Mesenchymal stem cell (in vitro differentiated cells and primary cell): ENCODE results near the gene HTT-AS.

ENCODE experiments used
- DNase-seq: peaks from one replicate; pipeline ENCODE4 v3.0.0-alpha.2; 2013
- H2AFZ ChIP-seq: one replicate; pipeline ENCODE4 v1.6.1; 2013; ENCODE audit warnings: low read depth, mild to moderate bottlenecking, control low read depth, inconsistent platforms, low read length, moderate library complexity
- H2AK5ac ChIP-seq: 2 replicates; pipeline ENCODE4 v1.6.1; 2013; ENCODE audit warnings: low read length, moderate library complexity, mild to moderate bottlenecking, inconsistent platforms; ENCODE audit not compliant: severe bottlenecking
- H2BK120ac ChIP-seq: one replicate; pipeline ENCODE4 v1.6.1; 2013; ENCODE audit warnings: low read depth, mild to moderate bottlenecking, inconsistent platforms, low read length, moderate library complexity
- H2BK12ac ChIP-seq, 2 experiments: one replicate each; pipeline ENCODE4 v1.6.1; 2013; ENCODE audit warnings: inconsistent platforms in 2 of 2, low read length in 2 of 2, mild to moderate bottlenecking in 2 of 2, moderate library complexity in 2 of 2, control low read depth in 1 of 2
- H2BK15ac ChIP-seq: one replicate; pipeline ENCODE4 v1.6.1; 2013; ENCODE audit warnings: mild to moderate bottlenecking, low read depth, inconsistent platforms; ENCODE audit not compliant: poor library complexity, severe bottlenecking
- H2BK5ac ChIP-seq: 2 replicates; pipeline ENCODE4 v1.6.1; 2013; ENCODE audit warnings: low read depth, mild to moderate bottlenecking, low read length, control low read depth, inconsistent platforms; ENCODE audit not compliant: poor library complexity, severe bottlenecking
- H3K14ac ChIP-seq, 2 experiments: one replicate each; pipeline ENCODE4 v1.6.1; 2013; ENCODE audit warnings: inconsistent platforms in 2 of 2, low read length in 2 of 2, control low read depth in 1 of 2, mild to moderate bottlenecking in 1 of 2, moderate library complexity in 1 of 2
- H3K18ac ChIP-seq, 2 experiments: one replicate each; pipeline ENCODE4 v1.6.1; 2013; ENCODE audit warnings: inconsistent platforms in 2 of 2, low read length in 2 of 2, control low read depth in 1 of 2, low read depth in 1 of 2, mild to moderate bottlenecking in 1 of 2
- H3K23ac ChIP-seq, 2 experiments: one replicate each; pipeline ENCODE4 v1.6.1; 2013; ENCODE audit warnings: inconsistent platforms in 2 of 2, low read length in 2 of 2, mild to moderate bottlenecking in 2 of 2, moderate library complexity in 2 of 2, control low read depth in 1 of 2
- H3K27ac ChIP-seq: 2 replicates; pipeline ENCODE4 v1.5.1; 2013; ENCODE audit warnings: mild to moderate bottlenecking, moderate library complexity, low read length, control low read depth, inconsistent platforms; ENCODE audit not compliant: poor library complexity, severe bottlenecking
- H3K27me3 ChIP-seq, 2 experiments: 2 replicates each; pipeline versions ENCODE4 v1.6.1 to v1.7.0; 2013; ENCODE audit warnings: low read length in 2 of 2, mild to moderate bottlenecking in 2 of 2, moderate library complexity in 2 of 2, control low read depth in 1 of 2, inconsistent platforms in 1 of 2; ENCODE audit not compliant: control insufficient read depth in 1 of 2, insufficient read depth in 1 of 2
- H3K36me3 ChIP-seq, 2 experiments: 2 replicates each; pipeline versions ENCODE4 v1.6.1 to v1.7.0; 2013; ENCODE audit warnings: low read length in 2 of 2, control low read depth in 1 of 2, inconsistent platforms in 1 of 2, low read depth in 1 of 2, mild to moderate bottlenecking in 1 of 2; ENCODE audit not compliant: insufficient read depth in 2 of 2, control insufficient read depth in 1 of 2
- H3K4ac ChIP-seq, 2 experiments: one replicate each; pipeline ENCODE4 v1.6.1; 2013; ENCODE audit warnings: inconsistent platforms in 2 of 2, low read length in 2 of 2, mild to moderate bottlenecking in 2 of 2, moderate library complexity in 2 of 2, control low read depth in 1 of 2, low read depth in 1 of 2
- H3K4me1 ChIP-seq: 2 replicates; pipeline ENCODE4 v1.6.1; 2013; ENCODE audit warnings: low read depth, low read length, control low read depth; ENCODE audit not compliant: control insufficient read depth, insufficient read depth
- H3K4me2 ChIP-seq: 2 replicates; pipeline ENCODE4 v1.6.1; 2013; ENCODE audit warnings: low read length, mild to moderate bottlenecking, inconsistent platforms; ENCODE audit not compliant: poor library complexity, severe bottlenecking
- H3K4me3 ChIP-seq, 2 experiments: 2 replicates each; pipeline versions ENCODE4 v1.5.1 to v1.7.0; 2013; ENCODE audit warnings: low read length in 2 of 2, mild to moderate bottlenecking in 2 of 2, control low read depth in 1 of 2, low read depth in 1 of 2; ENCODE audit not compliant: insufficient read depth in 1 of 2
- H3K79me1 ChIP-seq: replicated peaks from 2 replicates; pipeline ENCODE4 v1.6.1; 2013; ENCODE audit warnings: mild to moderate bottlenecking, control low read depth, low read length, inconsistent platforms; ENCODE audit not compliant: poor library complexity, severe bottlenecking
- H3K9ac ChIP-seq: 2 replicates; pipeline ENCODE4 v1.7.0; 2013; ENCODE audit warnings: mild to moderate bottlenecking, low read length, moderate library complexity
- H3K9me3 ChIP-seq: 2 replicates; pipeline ENCODE4 v1.7.0; 2013; ENCODE audit warnings: mild to moderate bottlenecking, low read length; ENCODE audit not compliant: control insufficient read depth
- H4K8ac ChIP-seq: one replicate; pipeline ENCODE4 v1.6.1; 2013; ENCODE audit warnings: inconsistent platforms, mild to moderate bottlenecking, low read length, moderate library complexity
- H4K91ac ChIP-seq: one replicate; pipeline ENCODE4 v1.6.1; 2013; ENCODE audit warnings: mild to moderate bottlenecking, low read length, inconsistent platforms
- WGBS: methylation state at CpG from one replicate; pipeline ENCODE4 v1.1.7; 2013; ENCODE audit warnings: mixed read lengths; 5-methylcytosine and 5-hydroxymethylcytosine counted together

The HTT-AS gene

DNA sequence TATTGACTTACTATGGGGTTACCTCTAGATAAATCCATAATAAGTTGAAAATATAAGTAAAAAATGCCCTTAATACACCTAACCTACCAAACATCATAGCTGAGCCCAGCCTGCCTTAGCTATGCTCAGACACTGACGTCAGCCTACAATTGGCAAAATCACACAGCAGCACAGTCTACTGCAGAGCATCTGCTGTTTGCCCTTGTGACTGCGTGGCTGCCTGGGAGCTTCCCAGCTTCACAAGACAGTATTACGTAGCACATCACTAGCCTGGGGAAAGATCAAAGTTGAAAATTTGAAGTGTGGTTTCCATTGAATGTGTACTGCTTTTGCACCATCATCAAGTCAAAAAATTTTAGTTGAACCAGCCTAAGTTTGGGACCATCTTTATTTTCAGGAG lies 8.8 kb downstream of the HTT-AS start:
- Histone ChIP-seq H2BK12ac (no peak overlapping the region), H2BK15ac (no peak overlapping the region), H3K4ac (no peak overlapping the region), H3K27ac (no peak overlapping the region), H3K4me1 (no peaks in the 10 kb centered on the region), H4K91ac (no peak overlapping the region), H3K9ac (no peak overlapping the region), H3K23ac (no peak overlapping the region), H3K27me3 (peaks cover 0 to 12% of the 10 kb centered on the region in 2 experiments), H2AK5ac (no peak overlapping the region), H2AFZ (no peak overlapping the region), H4K8ac (no peak overlapping the region), H2BK120ac (no peak overlapping the region), H3K9me3 (no peaks in the 10 kb centered on the region), H3K4me2 (no peak overlapping the region), H3K14ac (no peak overlapping the region), H3K18ac (no peak overlapping the region), H2BK5ac (no peak overlapping the region), H3K79me1 (no peaks in the 10 kb centered on the region), H3K36me3 (no peaks in the 10 kb centered on the region), H3K4me3 (no peak overlapping the region)
- 100% methylated on average over 3 of the region's 3 CpGs for WGBS
- DNase-seq: no peak

DNA sequence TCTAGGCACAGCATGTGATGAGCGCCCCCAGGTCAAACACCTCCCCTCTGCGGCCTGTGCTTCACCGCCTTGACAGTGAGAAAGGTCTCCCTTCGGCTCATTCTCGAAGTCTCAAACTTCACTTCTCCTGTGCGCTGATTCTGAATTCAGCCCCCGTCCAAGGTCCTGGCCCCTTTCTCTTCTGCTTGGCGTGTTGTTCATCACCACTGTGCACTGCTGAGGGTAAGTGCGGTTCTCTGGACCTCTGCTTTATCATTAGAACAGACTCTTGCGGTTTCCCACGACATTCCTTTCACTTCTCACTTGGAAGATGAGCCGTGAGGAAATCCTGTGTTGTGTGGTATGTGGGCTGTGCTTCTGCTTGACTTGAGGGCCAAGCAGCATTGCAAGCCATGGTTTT lies 11.9 kb downstream of the HTT-AS start:
- peak; percentile 81 for DNase-seq
- H2BK120ac ChIP-seq: no peak overlapping the region
- no peaks in the 10 kb centered on the region for H3K9me3 ChIP-seq
- H3K14ac ChIP-seq: no peak overlapping the region
- H2BK12ac ChIP-seq: no peak overlapping the region
- peak overlapping the region; percentile 62 for H2AFZ ChIP-seq
- no peaks in the 10 kb centered on the region for H3K4me1 ChIP-seq
- no peak overlapping the region for H3K23ac ChIP-seq
- H4K8ac ChIP-seq: no peak overlapping the region
- H3K4ac ChIP-seq: no peak overlapping the region
- WGBS: 91% methylated on average over 11 of the region's 12 CpGs
- peaks cover 0 to 10% of the 10 kb centered on the region in 2 experiments for H3K27me3 ChIP-seq
- H3K4me3 ChIP-seq: no peak overlapping the region
- H4K91ac ChIP-seq: no peak overlapping the region
- no peak overlapping the region for H3K27ac ChIP-seq
- H2BK5ac ChIP-seq: no peak overlapping the region
- H3K36me3 ChIP-seq: no peaks in the 10 kb centered on the region
- H2AK5ac ChIP-seq: no peak overlapping the region
- no peaks in the 10 kb centered on the region for H3K79me1 ChIP-seq
- no peak overlapping the region for H3K18ac ChIP-seq
- H3K4me2 ChIP-seq: no peak overlapping the region
- no peak overlapping the region for H2BK15ac ChIP-seq
- no peak overlapping the region for H3K9ac ChIP-seq

GRCh38 chr4:3060946-3061345 lies 13.4 kb downstream of the HTT-AS start:
- H3K27me3 ChIP-seq: peaks cover 0 to 10% of the 10 kb centered on the region in 2 experiments

DNA sequence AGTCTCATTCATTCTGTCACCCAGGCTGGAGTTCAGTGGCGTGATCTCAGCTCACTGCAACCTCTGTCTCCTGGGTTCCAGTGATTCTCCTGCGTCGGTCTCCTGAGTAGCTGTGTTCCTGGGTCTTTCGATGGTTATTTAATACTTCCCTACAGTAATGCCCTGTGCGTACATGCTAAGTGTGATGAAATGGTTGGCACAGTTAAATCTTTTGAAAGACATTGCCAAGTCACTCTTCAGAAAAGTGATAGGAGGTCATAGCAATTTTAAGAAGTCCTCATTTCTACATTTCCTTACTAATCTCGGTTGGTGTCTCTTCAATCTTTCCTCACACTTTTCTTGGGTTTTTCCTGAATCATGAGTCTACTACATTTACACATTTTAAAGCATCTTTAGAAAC lies 14.4 kb downstream of the HTT-AS start:
- no peak overlapping the region for H3K27ac ChIP-seq
- DNase-seq: no peak
- H3K36me3 ChIP-seq: no peaks in the 10 kb centered on the region
- peaks cover 4% of the 10 kb centered on the region for H3K9me3 ChIP-seq
- H3K79me1 ChIP-seq: no peaks in the 10 kb centered on the region
- H3K14ac ChIP-seq: no peak overlapping the region
- peaks cover 0 to 10% of the 10 kb centered on the region in 2 experiments for H3K27me3 ChIP-seq
- no peak overlapping the region for H2AK5ac ChIP-seq
- no peak overlapping the region for H3K4me2 ChIP-seq
- no peak overlapping the region for H4K91ac ChIP-seq
- H2BK120ac ChIP-seq: no peak overlapping the region
- H2AFZ ChIP-seq: no peak overlapping the region
- no peak overlapping the region for H2BK5ac ChIP-seq
- no peak overlapping the region for H2BK15ac ChIP-seq
- WGBS: 95% methylated on average over 5 of the region's 6 CpGs
- H3K4me1 ChIP-seq: no peaks in the 10 kb centered on the region
- no peak overlapping the region for H2BK12ac ChIP-seq
- no peak overlapping the region for H3K18ac ChIP-seq
- no peak overlapping the region for H3K23ac ChIP-seq
- no peak overlapping the region for H4K8ac ChIP-seq
- no peak overlapping the region for H3K9ac ChIP-seq
- no peak overlapping the region for H3K4ac ChIP-seq
- no peak overlapping the region for H3K4me3 ChIP-seq

More at GRCh38 chr4:3060946-3061345, 13.4 kb downstream of the HTT-AS start:
- Histone ChIP-seq H2BK120ac (no peak overlapping the region), H3K4me2 (no peak overlapping the region), H4K91ac (no peak overlapping the region), H3K4me3 (no peak overlapping the region), H3K27ac (no peak overlapping the region), H4K8ac (no peak overlapping the region), H3K79me1 (no peaks in the 10 kb centered on the region), H2BK12ac (no peak overlapping the region), H3K14ac (no peak overlapping the region), H2AK5ac (no peak overlapping the region), H3K18ac (no peak overlapping the region), H3K4ac (no peak overlapping the region), H2AFZ (no peak overlapping the region), H3K9me3 (no peaks in the 10 kb centered on the region), H3K9ac (no peak overlapping the region), H2BK5ac (no peak overlapping the region), H3K36me3 (no peaks in the 10 kb centered on the region), H3K23ac (no peak overlapping the region), H2BK15ac (no peak overlapping the region), H3K4me1 (no peaks in the 10 kb centered on the region)
- 91% methylated on average over 6 of the region's 6 CpGs for WGBS
- DNase-seq: no peak
